H1 (cell line): ENCODE data around the gene OSBP2. TPM values are rescaled to one million over a fixed set of nuclear protein-coding genes. Genes with fewer than 3 reads are reported as not detected.

Experiments used
- BACH1 ChIP-seq: IDR thresholded peaks from 2 replicates; pipeline ENCODE4 v1.6.1; 2012; ENCODE audit warnings: low read length, improper control_type of control experiment
- CBX5 ChIP-seq: fragments of 300-800, 300-1000 bp; sonication (generic); IDR thresholded peaks from 2 replicates; pipeline ENCODE4 v1.7.1; 2016; ENCODE audit warnings: antibody characterized with exemption, low read length, low read depth
- CTBP2 ChIP-seq: IDR thresholded peaks from 2 replicates; pipeline ENCODE4 v1.7.0; 2011; ENCODE audit warnings: borderline replicate concordance, mild to moderate bottlenecking, moderate library complexity, mixed read lengths, low read length; ENCODE audit not compliant: insufficient read depth, insufficient read length
- NANOG ChIP-seq: IDR thresholded peaks from 2 replicates; pipeline ENCODE4 v1.6.1; 2011; ENCODE audit warnings: low read length, low read depth, mild to moderate bottlenecking, inconsistent platforms; ENCODE audit not compliant: insufficient read depth, poor library complexity, severe bottlenecking
- SIX5 ChIP-seq: IDR thresholded peaks from 2 replicates; pipeline ENCODE4 v1.6.1; 2011; ENCODE audit warnings: mild to moderate bottlenecking, low read depth, low read length
- TCF12 ChIP-seq: IDR thresholded peaks from 2 replicates; pipeline ENCODE4 v1.6.1; 2011; ENCODE audit warnings: low read depth, mild to moderate bottlenecking, low read length
- polyA plus RNA-seq, 7 experiments: library from polyadenylated mRNA; depleted of rRNA in 3 of 7; stranded (reverse) in 5 of 7; unstranded in 2 of 7; fragments of >200 nt in 5 of 7; fragments of 200-250 nt in 2 of 7; gene quantifications; 1 replicate in 5 of 7; 2 replicates in 1 of 7; 4 replicates in 1 of 7; pipeline versions ENCODE4 v1.2.1 to v1.2.3, GENCODE V29; 2011 to 2013; ENCODE audit warnings: missing spikeins in 2 of 7, mixed read lengths in 2 of 7
- total RNA-seq: library from RNA; stranded (reverse); fragmentation: NEBNext Ultra II Directional; extraction: Animal tissue kit (Norgen Biotek cat#: 25700); gene quantifications from 2 replicates; pipeline ENCODE4 v1.2.1, GENCODE V29; 2021

The OSBP2 gene
- total and polyA plus RNA-seq, 2 of the 8 experiments (the other 6 are each of a cell fraction or from before 2014, with no cell fraction given), result 3.4 to 3.7 TPM

GRCh38 chr22:30843245-30843644 lies 148.6 kb downstream of the OSBP2 start (continued):
- no peak for TF ChIP-seq SIX5
- no peak for TF ChIP-seq BACH1
- TF ChIP-seq CBX5, result no peak
- TF ChIP-seq NANOG, result no peak
- no peak for TF ChIP-seq TCF12
- TF ChIP-seq CTBP2, result no peak
